Measurements from ENCODE around the gene NPC1. TPM values are rescaled to one million over a fixed set of nuclear protein-coding genes. Genes with fewer than 3 reads are reported as not detected.

NPC1 gene
- total RNA-seq, 3 donors from 2014 or later = 39.5 to 100 (median 81.3) TPM

- H3K9me3 ChIP-seq = no peaks in the 10 kb centered on the region
- H3K36me3 ChIP-seq = no peaks in the 10 kb centered on the region
- no peaks in the 10 kb centered on the region for H3K4me1 ChIP-seq
- H3K27me3 ChIP-seq = no peaks in the 10 kb centered on the region
- no peak for DNase-seq (ENCODE audit: low spot score in 2 of 2)
- intact Hi-C loops (cut with DNase I; ENCODE audit: low total_unique reads) = no loop called here
- no peak overlapping the region for H3K4me3 ChIP-seq
- no peak for TF ChIP-seq POLR2AphosphoS5 (IDR thresholded peaks at IDR 0.05)
- TF ChIP-seq POLR2A (IDR thresholded peaks at IDR 0.05) = no peak
- TF ChIP-seq, protein P1, sequence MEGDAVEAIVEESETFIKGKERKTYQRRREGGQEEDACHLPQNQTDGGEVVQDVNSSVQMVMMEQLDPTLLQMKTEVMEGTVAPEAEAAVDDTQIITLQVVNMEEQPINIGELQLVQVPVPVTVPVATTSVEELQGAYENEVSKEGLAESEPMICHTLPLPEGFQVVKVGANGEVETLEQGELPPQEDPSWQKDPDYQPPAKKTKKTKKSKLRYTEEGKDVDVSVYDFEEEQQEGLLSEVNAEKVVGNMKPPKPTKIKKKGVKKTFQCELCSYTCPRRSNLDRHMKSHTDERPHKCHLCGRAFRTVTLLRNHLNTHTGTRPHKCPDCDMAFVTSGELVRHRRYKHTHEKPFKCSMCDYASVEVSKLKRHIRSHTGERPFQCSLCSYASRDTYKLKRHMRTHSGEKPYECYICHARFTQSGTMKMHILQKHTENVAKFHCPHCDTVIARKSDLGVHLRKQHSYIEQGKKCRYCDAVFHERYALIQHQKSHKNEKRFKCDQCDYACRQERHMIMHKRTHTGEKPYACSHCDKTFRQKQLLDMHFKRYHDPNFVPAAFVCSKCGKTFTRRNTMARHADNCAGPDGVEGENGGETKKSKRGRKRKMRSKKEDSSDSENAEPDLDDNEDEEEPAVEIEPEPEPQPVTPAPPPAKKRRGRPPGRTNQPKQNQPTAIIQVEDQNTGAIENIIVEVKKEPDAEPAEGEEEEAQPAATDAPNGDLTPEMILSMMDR (IDR thresholded peaks at IDR 0.05) = no peak
- H3K27ac ChIP-seq = no peak overlapping the region
Observed at GRCh38 chr18:23548719-23549118, 37.6 kb downstream of the NPC1 start.

DNA sequence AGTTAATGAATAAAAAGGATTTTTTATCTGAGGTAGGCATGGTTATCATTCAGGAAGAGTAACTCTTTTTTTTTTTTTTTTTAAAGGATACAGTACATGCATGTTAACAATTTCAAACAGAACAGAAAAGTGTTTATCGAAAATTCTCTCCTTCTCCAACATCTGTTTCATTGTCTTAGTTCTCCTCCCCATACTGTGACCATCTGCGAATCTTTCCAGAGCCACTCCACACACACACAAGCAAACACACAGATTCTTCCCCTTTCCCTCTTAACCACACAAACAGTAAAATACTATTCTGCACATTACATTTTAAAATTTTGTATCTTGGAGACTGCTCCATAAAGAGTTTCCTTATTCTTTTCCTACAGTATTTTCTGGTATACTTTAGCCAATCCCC, 38.0 kb downstream of the NPC1 start:
- Histone ChIP-seq H3K36me3 (no peaks in the 10 kb centered on the region), H3K4me1 (no peaks in the 10 kb centered on the region)
- DNase-seq (ENCODE audit: low spot score in 2 of 2) = no peak

DNA sequence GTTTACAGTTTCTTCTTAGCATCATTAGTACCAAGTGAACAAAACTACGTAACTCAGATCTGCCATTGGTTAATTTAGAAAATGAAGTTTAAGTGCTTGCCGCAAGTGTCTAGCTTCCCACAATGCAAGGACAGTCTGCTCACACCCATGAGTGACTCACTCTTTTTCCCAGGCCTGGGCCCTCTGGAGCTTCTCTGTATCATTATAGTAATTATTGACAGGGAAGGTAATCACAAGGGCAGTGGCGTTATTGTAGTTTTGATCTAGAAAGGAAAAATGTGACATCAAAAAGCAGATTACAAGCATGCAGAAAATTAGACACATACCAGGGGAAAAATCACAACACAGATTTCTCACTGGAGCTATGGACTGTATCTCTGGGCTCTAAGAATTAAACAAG, 38.5 kb downstream of the NPC1 start:
- H3K4me1 ChIP-seq = no peaks in the 10 kb centered on the region
- no peaks in the 10 kb centered on the region for H3K9me3 ChIP-seq
- no peaks in the 10 kb centered on the region for H3K27me3 ChIP-seq
- H3K4me3 ChIP-seq = no peak overlapping the region
- no peak overlapping the region for H3K27ac ChIP-seq
- DNase-seq (ENCODE audit: low spot score in 2 of 2) = no peak
- intact Hi-C loops (cut with DNase I; ENCODE audit: low total_unique reads) = no loop called here
- H3K36me3 ChIP-seq = no peaks in the 10 kb centered on the region
- TF ChIP-seq POLR2AphosphoS5 (IDR thresholded peaks at IDR 0.05) (no peak), POLR2A (IDR thresholded peaks at IDR 0.05) (no peak)
- TF ChIP-seq, protein P1 (IDR thresholded peaks at IDR 0.05) = no peak

More for the DNA sequence above, 38.0 kb downstream of the NPC1 start:
- no peaks in the 10 kb centered on the region for H3K27me3 ChIP-seq
- no peaks in the 10 kb centered on the region for H3K9me3 ChIP-seq
- TF ChIP-seq, protein P1 (IDR thresholded peaks at IDR 0.05) = no peak
- TF ChIP-seq POLR2A (IDR thresholded peaks at IDR 0.05) (no peak), POLR2AphosphoS5 (IDR thresholded peaks at IDR 0.05) (no peak)
- no peak overlapping the region for H3K27ac ChIP-seq
- intact Hi-C loops (cut with DNase I; ENCODE audit: low total_unique reads) = no loop called here
- no peak overlapping the region for H3K4me3 ChIP-seq

DNA sequence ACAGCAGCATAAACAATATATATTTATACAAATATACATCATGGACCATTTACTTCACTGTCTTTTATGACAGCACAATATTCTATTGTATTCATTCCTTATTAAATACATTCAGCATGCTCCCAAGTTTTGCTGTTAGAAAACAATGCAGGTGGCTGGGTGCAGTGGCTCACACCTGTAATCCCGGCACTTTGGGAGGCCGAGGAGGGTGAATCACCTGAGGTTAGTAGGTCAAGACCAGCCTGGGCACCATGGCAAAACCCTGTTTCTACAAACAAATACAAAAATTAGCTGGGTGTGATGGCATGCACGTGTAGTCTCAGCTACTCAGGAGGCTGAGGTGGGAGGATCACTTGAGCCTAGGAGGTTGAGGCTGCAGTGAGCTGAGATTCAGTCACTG, 39.0 kb downstream of the NPC1 start:
- Histone ChIP-seq H3K27ac (no peak overlapping the region), H3K27me3 (no peaks in the 10 kb centered on the region), H3K9me3 (no peaks in the 10 kb centered on the region), H3K4me3 (no peak overlapping the region), H3K36me3 (no peaks in the 10 kb centered on the region), H3K4me1 (no peaks in the 10 kb centered on the region)
- TF ChIP-seq, protein P1 (IDR thresholded peaks at IDR 0.05) = no peak
- no peak for TF ChIP-seq POLR2A (IDR thresholded peaks at IDR 0.05)
- DNase-seq (ENCODE audit: low spot score in 2 of 2) = no peak
- intact Hi-C loops (cut with DNase I; ENCODE audit: low total_unique reads) = no loop called here

DNA sequence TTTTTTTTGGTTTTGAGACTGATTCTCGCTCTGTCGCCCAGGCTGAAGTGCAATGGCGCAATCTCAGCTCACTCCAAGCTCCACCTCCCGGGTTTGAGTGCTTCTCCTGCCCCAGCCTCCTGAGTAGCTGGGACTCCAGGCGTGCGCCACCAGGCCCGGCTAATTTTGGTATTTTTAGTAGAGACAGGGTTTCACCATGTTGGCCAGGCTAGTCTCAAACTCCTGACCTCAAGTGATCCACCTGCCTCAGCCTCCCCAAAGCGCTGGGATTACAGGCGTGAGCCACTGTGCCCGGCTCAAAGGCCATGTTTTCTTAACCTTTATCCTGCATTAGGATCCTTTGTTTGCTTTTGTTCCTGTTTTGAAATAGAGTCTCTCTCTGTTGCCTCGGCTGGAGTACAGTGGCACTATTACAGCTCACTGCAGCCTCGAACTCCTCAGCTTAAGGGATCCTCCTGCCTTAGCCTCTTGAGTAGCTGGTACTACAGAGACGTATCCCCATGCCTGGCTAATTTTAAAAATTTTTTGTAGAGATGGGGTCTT, 41.0 kb downstream of the NPC1 start:
- H3K36me3 ChIP-seq = peaks cover 4% of the 10 kb centered on the region
- TF ChIP-seq, protein P1 (IDR thresholded peaks at IDR 0.05) = no peak
- TF ChIP-seq POLR2AphosphoS5 (IDR thresholded peaks at IDR 0.05) (no peak), POLR2A (IDR thresholded peaks at IDR 0.05) (no peak)
- H3K27ac ChIP-seq = no peak overlapping the region
- DNase-seq (ENCODE audit: low spot score in 2 of 2) = no peak
- intact Hi-C loops (cut with DNase I; ENCODE audit: low total_unique reads) = no loop called here
- no peaks in the 10 kb centered on the region for H3K9me3 ChIP-seq
- no peaks in the 10 kb centered on the region for H3K4me1 ChIP-seq
- no peaks in the 10 kb centered on the region for H3K27me3 ChIP-seq
- no peak overlapping the region for H3K4me3 ChIP-seq
